ENCODE results near the gene TMEM92. TPM values are rescaled to one million over a fixed set of nuclear protein-coding genes. Genes with fewer than 3 reads are reported as not detected.
A peak's percentile ranks its signal among the peaks of the same experiment; 100 is the strongest.
"Not testable (repeated sequence)": the region's sequence is repeated elsewhere in the genome, so short reads cannot be mapped to it uniquely, and the experiment has no call there.

TMEM92 gene
- total RNA-seq, 2 donors from 2014 or later = 0.10 to 0.65 TPM

GRCh38 chr17:50261051-50261915 is 13.0 kb upstream of the TMEM92 start:
- intact Hi-C loops (cut with DNase I) = no loop called here
- ATAC-seq = no peak

GRCh38 chr17:50262001-50262794 is 12.1 kb upstream of the TMEM92 start:
- ATAC-seq (no peak), DNase-seq (no peak)
- intact Hi-C loops (cut with DNase I) = no loop called here

More at GRCh38 chr17:50261051-50261915, 13.0 kb upstream of the TMEM92 start:
- no peak for DNase-seq

- no peak for DNase-seq
- intact Hi-C loops (cut with DNase I) = no loop called here
- ATAC-seq = no peak
These were observed 10.7 kb upstream of the TMEM92 start for GRCh38 chr17:50263331-50264262.

DNA sequence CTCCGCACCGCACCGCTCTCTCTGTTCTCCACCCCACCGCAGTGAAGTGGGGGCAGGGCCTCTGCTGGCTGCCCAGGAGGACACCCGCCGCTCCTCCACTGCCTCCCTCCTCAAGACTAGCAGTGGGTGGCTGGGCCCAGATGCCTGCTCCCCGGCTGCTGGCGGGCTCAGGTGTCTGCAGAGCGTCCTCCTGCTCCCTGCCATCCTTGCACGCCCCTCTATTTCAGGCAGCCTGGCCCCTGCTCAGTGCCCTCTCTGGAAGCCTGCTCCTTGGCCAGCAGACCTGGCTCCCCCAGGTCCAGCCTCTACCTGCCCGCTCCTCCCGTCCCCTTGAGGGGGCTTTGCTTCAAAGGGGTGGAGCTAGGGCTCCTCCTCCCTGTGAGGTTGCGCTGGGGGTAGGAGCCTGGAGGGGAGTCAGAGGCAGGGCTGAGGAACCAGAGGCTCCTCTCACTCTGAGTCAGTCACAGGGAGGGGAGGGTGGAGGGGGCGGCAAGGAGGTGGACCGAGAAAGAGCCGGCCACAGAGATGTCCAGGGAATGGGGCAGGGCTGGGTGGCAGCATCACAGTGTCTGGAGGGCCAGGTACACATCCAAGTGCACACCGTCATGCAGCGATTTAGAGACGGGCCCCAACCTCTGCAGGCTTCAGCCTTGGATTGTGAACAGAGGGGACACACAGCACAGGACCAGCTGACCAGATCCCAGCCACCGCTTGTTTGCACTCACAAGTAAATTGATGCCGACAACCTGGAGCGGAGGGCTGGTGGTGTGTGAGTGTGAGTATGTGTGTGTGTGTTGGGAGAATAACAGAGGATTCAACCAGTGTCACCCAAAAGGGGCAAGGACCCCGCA is 9.8 kb upstream of the TMEM92 start:
- DNase-seq (no peak), ATAC-seq (peak in 1 of 2 donors; percentile 24)
- intact Hi-C loops (cut with DNase I) = no loop called here

DNA sequence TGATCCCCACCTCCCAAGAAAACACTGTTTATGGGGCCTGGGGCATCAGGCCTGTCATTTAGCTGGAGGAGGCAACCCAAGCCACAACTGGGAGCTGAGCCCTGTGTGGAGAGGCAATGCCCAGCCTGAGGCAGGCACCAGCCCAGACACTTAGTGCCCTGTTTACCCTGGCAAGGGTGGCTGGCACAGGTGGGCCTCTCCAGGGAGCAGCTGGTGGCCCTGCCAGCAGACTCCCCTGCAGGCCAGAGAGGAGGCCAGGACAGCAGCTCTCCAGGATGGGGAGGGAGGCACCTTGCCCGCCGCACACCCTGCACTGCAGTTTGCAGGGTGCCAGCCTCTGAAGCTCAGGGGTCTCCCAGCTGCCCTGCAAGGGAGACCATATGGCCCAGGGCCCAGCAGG is 9.1 kb upstream of the TMEM92 start:
- no peak for DNase-seq
- no peak for ATAC-seq
- intact Hi-C loops (cut with DNase I) = no loop called here

DNA sequence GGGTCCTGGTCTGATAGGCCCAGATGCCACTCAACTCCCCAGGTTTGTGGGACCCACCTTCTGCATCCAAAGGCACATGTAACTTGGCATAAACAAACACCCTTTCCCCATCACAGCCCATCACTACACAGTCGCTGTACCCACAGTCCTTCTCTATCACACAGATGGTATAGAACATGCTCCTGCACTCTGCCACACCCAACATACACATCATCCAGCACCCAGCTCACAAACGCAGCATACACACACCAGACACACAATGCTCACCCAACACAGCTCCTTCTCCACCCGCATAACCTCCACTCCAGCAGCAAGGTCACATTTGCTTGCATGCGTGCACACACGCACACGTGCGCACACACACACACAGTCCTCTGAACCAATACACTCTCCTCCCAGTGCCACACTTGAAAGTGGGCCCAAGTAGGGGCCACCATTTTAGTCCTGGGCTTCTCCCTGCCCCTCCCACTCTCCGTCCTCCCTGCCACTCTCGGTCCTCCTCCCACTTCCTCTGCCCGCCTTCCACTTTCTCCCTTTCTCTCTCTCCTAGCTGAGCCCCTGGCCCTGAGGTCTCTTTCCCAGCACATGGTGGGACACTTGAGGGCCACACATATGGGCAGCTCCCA is 8.5 kb upstream of the TMEM92 start:
- ATAC-seq = no peak
- DNase-seq = no peak
- intact Hi-C loops (cut with DNase I) = no loop called here

DNA sequence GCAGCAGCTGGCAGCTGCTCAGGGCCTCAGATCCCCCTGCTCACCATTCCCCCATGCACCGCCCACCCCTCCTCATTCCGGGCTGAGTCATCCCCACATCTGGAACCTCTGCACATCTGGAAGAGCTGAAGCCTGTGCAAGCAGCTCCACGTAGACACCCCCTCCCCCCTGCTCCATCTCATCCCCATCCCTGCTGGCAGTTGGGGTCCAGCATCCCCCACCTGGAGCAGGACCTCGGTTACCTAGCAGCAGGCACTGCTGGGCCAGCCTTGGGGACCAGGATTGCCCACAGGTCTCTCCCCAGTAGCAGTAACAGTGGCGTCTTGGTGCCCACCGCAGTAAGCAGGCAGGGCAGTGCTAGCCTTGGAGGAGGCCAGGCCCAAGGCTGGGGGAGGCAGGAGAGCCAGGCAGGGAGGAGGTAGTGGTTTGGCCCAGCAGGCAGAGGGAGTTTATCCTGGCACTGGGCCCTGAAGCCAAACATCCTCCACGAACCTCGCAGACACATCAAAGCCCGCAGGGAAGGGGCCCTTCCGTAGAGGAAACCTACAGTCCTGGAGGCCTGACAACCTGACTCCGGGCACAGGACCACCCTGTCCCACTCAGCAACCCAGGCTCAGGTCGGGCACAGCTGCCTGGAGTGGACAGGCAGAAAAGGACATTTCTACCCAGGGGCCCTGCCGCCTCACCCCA is 7.7 kb upstream of the TMEM92 start:
- DNase-seq (peak; percentile 76), ATAC-seq (peak; percentile 39 to 70)
- intact Hi-C loops (cut with DNase I) = no loop called here

- DNase-seq (peak; percentile 20), ATAC-seq (no peak)
- intact Hi-C loops (cut with DNase I) = no loop called here
These were observed 7.0 kb upstream of the TMEM92 start for GRCh38 chr17:50267074-50267841.

DNA sequence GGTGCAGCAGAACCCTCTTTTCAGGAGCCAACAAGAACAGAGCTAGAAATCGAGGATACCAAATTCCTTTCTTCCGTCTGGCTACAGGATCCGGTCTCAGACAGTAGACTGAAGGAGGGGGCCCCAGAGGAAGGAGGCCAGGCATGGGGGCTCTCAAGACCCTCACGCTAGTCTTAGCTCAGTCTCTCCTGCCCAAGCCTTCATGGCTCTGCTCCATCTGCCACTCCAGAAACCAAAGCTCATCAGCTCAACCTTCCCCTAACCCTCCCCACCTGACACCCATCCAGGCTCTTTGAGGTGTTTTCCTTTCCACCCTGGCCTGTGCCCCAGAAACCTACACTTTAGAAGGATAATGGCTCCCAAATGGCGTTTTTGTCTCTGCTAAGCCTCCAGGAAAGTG is 6.2 kb upstream of the TMEM92 start:
- ATAC-seq (no peak), DNase-seq (peak; percentile 12)
- intact Hi-C loops (cut with DNase I) = no loop called here

- ATAC-seq = no peak
- intact Hi-C loops (cut with DNase I) = no loop called here
- peak; percentile 10 for DNase-seq
These were observed 5.5 kb upstream of the TMEM92 start for GRCh38 chr17:50268743-50269275.

DNA sequence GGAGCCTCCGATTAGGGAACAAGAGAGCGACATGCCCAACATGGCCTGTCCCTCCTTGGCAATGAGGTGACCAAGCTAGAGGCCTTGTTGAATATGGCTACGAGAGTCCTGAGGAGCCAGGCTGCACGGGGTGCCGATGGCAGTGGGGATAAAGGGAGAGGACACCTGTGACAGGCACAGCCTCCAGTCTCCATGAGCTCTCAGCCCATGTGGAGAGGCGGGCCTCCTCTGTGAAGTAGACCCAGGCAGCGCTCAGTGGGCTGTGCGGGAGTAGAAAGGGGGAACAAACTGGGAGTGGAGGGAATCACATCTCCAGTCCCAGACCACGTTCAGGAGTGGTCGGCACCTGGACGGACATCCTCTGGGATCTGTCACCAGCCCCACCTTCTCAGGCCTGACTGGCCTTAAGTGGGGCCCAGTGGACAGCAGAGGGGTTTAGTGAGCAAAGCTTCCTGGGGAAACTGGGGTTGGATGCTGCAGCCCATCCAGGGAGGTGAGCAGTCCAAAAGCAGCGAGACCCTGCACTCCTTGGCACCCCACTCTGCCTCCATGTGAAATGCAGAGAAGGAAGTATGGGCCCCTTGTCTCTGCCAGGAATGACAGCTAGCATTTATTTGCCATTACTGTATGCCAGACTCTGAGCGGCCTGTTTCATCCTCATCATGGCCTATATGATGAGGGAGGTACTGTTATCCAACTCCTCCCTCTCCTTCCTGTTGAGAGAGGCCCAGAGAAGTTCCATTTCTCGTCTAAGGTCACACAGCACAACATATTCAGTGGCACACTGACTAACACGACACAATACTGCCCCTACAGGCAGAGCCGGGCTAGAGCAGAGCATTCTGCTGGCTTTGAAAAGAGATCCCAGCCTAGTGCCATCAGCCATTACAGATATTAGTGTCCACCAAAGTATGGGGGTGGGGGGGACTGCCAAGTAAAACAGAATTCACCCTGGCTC is 4.5 kb upstream of the TMEM92 start:
- DNase-seq (peak; percentile 68), ATAC-seq (peak; percentile 55 to 59)
- intact Hi-C loops (cut with DNase I) = loop anchor here in 1 of 2 donors (5.0 kb wide), 1 partner anchor 67 kb away; the partner anchor contains the start of gene COL1A1

- ATAC-seq = peak; percentile 32 to 40
- intact Hi-C loops (cut with DNase I) = loop anchor here in 1 of 2 donors (5.0 kb wide), 1 partner anchor 68 kb away; the partner anchor contains the start of gene COL1A1
These were observed 3.6 kb upstream of the TMEM92 start for GRCh38 chr17:50270435-50271362.

DNA sequence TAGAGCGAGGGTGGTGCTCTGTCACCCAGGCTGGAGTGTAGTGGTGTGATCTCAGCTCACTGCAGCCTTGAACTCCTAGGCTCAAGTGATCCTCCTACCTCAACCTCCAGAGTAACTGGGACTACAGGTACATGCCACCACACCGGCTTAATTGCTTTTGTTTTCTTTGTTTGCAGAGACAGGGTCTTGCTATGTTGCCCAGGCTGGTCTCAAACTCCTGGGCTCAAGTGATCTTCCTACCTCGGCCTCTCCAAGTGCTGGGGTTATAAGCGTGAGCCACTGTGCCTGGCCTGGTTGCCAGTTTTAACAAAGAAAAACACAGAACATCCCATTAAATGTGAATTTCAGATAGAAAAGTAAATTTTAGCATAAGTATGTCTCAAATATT is 2.9 kb upstream of the TMEM92 start:
- not testable (repeated sequence) for ATAC-seq, DNase-seq
- intact Hi-C loops (cut with DNase I) = loop anchor here in 1 of 2 donors (5.0 kb wide), 1 partner anchor 69 kb away; the partner anchor contains the start of gene COL1A1

More at GRCh38 chr17:50270435-50271362, 3.6 kb upstream of the TMEM92 start:
- DNase-seq = peak; percentile 46

- intact Hi-C loops (cut with DNase I) = loop anchor here (2.0 to 5.0 kb wide), 2 partner anchors 70 to 71 kb away; partner anchors contain the start of gene COL1A1 (in 2 of the 2)
- DNase-seq (no peak), ATAC-seq (no peak)
These were observed 2.0 kb upstream of the TMEM92 start for GRCh38 chr17:50272246-50272645.

Measured in left cardiac atrium (tissue), 4 donors.